ENCODE data around the gene MAP6.

Gene MAP6

DNA sequence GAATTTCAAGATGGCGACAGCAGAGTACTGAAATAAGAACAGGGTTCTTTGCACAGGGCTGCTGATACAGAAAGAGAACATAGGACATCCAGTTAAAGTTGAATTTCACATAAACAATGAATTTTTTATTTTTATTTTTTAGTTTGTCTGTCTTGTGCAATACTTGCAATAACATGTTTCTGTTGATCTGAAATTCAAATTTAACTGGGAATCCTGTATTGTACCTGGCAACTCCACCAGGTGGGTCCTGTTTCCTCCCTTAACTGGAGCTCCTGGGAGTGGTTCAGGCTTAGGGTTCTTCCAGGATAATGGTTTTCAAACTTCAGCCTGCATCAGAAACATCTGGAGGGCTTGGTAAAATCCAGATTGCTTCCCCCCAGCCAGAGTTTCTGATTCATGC, 121.7 kb downstream of the MAP6 start:
- DNase-seq: no peak

DNA sequence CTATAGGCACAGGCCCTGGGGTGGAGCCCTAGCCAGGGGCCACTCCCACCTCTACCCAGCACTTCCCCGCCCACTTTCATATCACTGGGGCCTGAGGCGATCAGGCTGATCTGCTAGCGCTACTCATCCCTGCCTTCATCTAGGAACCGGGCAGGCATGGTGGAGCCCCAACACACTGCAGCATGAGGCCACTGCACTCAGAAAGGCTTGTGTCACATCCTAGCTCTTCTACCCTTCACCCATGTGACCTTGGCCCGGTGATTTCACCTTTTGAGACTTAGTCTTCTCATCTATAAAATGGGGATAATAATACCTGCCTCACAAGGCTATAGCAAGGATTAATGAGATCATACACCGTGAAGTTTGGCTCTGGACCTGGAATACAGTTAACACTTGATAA, 125.0 kb downstream of the MAP6 start:
- DNase-seq: no peak

DNA sequence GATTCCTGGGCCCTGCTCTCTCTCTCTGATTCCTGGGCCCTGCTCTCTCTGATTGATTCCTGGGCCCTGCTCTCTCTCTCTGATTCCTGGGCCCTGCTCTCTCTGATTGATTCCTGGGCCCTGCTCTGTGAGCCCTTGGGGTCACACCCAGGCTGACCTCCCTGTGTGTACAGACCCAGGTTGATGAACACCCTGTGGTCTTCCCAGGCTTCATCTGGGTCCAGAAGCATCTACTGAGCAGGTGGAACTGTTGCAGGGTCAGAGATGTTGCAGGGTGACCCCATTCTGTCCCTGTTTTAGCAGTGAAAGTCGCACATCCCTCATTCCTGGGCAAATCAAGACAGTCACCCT, 126.8 kb downstream of the MAP6 start:
- DNase-seq: no peak

DNA sequence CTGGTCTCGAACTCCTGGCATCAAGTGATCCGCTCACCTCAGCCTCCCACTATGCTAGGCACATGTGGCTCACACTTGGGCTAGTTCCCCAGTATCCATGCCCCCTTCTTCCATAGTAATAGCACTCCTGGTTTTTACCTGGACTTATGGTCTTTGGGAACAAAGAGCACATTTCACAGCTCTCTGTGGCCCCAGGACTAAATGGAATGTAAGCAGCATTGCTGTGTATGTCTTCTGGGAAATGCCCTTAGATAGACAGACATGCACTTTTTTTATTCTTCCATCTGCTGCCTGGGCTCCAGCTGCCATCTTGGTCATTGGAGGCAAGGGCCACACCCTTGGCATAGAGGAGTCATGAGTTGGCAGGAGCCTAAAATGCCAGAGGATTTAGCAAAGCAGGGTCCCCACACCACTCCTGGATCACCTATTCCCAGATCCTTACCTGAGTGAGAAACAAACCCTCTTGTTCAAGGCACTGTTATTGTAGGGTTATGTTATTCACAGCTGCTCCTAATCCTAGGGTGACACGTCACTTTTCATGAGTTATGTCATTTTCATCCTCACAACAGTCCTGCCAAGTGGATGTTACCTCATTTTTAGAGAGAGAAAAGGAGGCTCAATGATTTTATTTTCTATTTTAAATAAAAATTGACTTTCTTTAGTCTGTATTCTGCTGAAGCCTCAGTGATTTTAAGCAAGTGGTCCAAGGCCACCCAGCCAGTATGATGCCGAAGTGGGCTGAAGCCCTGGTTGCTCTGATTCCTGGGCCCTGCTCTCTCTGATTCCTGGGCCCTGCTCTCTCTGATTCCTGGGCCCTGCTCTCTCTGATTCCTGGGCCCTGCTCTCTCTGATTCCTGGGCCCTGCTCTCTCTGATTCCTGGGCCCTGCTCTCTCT, 127.4 kb downstream of the MAP6 start:
- DNase-seq: no peak

DNA sequence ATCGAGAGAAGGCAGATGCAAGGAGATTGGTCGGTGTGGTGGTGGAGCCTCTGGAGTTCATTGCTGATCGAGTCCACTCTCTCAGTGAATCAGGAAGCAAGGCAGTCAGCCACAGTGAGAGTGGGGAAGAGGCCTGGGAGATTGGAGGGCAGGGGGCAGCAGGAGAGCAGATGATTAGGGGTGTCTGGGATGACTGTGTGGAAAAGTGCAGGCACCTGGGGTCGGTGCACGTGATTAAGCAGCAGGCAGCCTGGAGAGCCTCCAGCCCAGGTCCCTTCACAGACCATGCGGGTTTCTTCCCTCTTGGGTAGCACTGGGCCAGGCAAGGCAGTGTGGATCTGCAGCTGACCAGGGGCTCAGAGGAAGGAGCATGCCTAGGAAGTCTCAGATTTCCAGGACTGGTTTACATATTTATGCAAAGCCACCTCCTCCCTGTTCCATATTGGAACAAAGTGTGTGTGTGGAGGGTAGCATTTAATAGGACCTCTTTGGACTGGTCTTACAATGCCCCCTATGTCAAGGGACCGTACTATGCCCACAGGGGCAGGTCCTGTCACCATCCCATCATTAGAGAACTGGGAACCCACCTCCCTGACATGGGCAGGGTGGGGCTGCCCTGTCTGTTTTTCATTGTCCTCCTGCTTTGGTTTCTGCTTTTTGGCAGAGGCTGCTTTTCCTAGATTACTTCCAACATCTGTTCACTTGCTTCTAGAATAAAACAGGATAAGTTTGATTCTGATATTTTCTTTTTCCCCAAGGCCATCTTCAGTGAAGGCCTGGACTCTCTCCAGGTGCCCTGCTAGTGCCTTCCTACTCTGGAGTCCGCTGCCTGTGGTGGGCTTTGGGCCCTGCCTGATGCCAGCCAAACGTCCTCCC, 129.1 kb downstream of the MAP6 start:
- no peak for DNase-seq

DNA sequence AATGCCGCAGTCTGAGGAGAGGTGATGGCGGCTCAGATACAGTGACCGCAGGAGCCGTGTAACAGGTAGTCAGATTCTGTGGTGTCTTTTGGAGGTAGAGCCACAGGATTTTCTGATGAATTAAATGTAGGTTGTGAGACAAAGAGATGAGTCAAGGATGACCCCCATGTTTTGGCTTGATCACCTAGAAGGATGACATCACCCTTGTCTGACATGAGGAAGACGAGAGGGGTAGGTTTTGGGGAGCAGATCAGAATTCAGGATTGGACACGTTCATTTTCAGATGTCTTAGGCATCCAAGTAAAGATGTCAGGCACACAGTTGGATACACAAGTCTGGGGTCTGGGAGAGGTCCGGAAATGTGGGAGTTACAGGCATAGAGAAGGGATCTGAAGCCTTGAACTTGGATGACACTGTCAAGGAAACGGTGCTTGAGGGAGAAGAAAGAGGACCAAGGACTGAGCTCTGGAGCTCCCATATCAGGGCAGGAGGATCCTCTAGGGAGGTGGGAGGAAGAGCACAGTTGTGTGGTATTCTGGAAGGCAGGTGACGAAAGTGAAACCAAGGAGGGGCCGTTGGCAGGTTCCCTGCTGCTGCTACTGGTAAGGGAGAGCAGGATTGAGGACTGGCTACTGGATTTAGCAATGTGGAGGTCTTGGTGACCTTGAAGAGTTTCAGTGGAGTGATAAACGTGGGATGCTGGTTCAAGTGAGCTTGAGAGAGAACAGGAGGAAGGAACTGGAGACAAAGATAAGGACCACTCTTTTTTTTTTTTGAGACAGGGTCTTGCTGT, 130.5 kb downstream of the MAP6 start:
- no peak for DNase-seq

DNA sequence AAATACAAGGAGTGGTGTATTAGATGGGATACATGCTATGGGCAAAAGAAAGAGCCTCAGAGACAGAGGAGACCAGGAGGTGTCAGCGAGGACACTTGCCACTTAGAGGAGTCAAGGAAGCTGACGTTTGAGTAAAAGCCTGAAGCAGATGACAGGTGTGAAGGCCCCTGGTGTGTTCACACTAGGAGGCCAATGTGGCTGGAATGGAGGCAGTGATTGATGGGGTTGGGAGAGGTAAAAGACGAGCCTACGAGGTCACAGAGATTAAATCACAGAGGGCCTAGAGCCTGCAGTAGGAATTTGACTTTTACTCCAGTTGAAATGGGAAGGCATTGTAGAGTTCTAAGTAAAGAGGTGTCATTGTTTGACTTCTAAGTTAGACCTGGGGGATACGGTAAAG, 131.1 kb downstream of the MAP6 start:
- DNase-seq: no peak

All from activated naive CD4-positive, alpha-beta T cell treated with Interleukin-2 at 50 U/mL for 16 hours (primary cell).